Globus pallidus (tissue), 1 donor: Measurements from ENCODE around the gene STIM1.
"Not testable (repeated sequence)": the region's sequence is repeated elsewhere in the genome, so short reads cannot be mapped to it uniquely, and the experiment has no call there.

ENCODE experiments used
- DNase-seq: peaks from one replicate; pipeline ENCODE4 v3.0.0-alpha.2; 2015; ENCODE audit warnings: low spot score

The STIM1 gene

GRCh38 chr11:3885855-3886254, 30.4 kb downstream of the STIM1 start:
- DNase-seq: no peak

- DNase-seq: no peak
These were observed 31.5 kb downstream of the STIM1 start for GRCh38 chr11:3886985-3887384.

GRCh38 chr11:3888876-3889275, 33.4 kb downstream of the STIM1 start:
- DNase-seq: no peak

- DNase-seq: no peak
These were observed 34.5 kb downstream of the STIM1 start for GRCh38 chr11:3890014-3890413.

GRCh38 chr11:3890806-3891205, 35.3 kb downstream of the STIM1 start:
- DNase-seq: no peak

- no peak for DNase-seq
These were observed 36.3 kb downstream of the STIM1 start for GRCh38 chr11:3891751-3892150.

- DNase-seq: no peak
These were observed 36.7 kb downstream of the STIM1 start for GRCh38 chr11:3892156-3892555.

GRCh38 chr11:3893311-3893710, 37.8 kb downstream of the STIM1 start:
- DNase-seq: no peak

GRCh38 chr11:3894128-3894731, 38.8 kb downstream of the STIM1 start:
- DNase-seq: no peak

GRCh38 chr11:3896644-3897043, 41.2 kb downstream of the STIM1 start:
- DNase-seq: no peak

GRCh38 chr11:3900230-3900629, 44.8 kb downstream of the STIM1 start:
- not testable (repeated sequence) for DNase-seq

- DNase-seq: no peak
These were observed 46.0 kb downstream of the STIM1 start for GRCh38 chr11:3901249-3902025.

GRCh38 chr11:3902441-3902840, 47.0 kb downstream of the STIM1 start:
- DNase-seq: no peak

- DNase-seq: no peak
These were observed 47.9 kb downstream of the STIM1 start for GRCh38 chr11:3903207-3903896.

GRCh38 chr11:3904228-3904627, 48.8 kb downstream of the STIM1 start:
- DNase-seq: no peak

GRCh38 chr11:3905080-3905953, 49.9 kb downstream of the STIM1 start:
- no peak for DNase-seq

GRCh38 chr11:3906166-3906565, 50.7 kb downstream of the STIM1 start:
- no peak for DNase-seq

- DNase-seq: no peak
These were observed 52.1 kb downstream of the STIM1 start for GRCh38 chr11:3907590-3907989.

GRCh38 chr11:3909901-3910300, 54.4 kb downstream of the STIM1 start:
- no peak for DNase-seq

GRCh38 chr11:3911908-3912505, 56.5 kb downstream of the STIM1 start:
- no peak for DNase-seq

- DNase-seq: no peak
These were observed 58.5 kb downstream of the STIM1 start for GRCh38 chr11:3913921-3914320.

GRCh38 chr11:3914805-3915204, 59.3 kb downstream of the STIM1 start:
- DNase-seq: no peak
